ENCODE data around the gene SLC17A6. TPM values are rescaled to one million over a fixed set of nuclear protein-coding genes. Genes with fewer than 3 reads are reported as not detected.

SLC17A6 gene
- polyA plus RNA-seq, 1 donor (not counting 4 experiments of a cell fraction or from before 2014, with no cell fraction given), result not detected

- Histone ChIP-seq H3K27ac (ENCODE audit: control insufficient read depth, insufficient read depth, low read length) (no peak overlapping the region), H3K79me2 (ENCODE audit: control insufficient read depth, insufficient read depth, low read length) (no peaks in the 10 kb centered on the region), H3K9me1 (ENCODE audit: control insufficient read depth, extremely low read depth, insufficient read depth, low read length) (no peaks in the 10 kb centered on the region), H3K27me3 (ENCODE audit: control insufficient read depth, extremely low read depth, insufficient read depth, low read length) (no peaks in the 10 kb centered on the region), H3K9ac (ENCODE audit: control insufficient read depth, extremely low read depth, insufficient read depth, low read length) (no peak overlapping the region), H2AFZ (ENCODE audit: control insufficient read depth, low read length) (no peak overlapping the region), H3K4me2 (ENCODE audit: control insufficient read depth, extremely low read depth, insufficient read depth, low read depth, low read length) (no peak overlapping the region), H3K36me3 (ENCODE audit: control insufficient read depth in 2 of 2, extremely low read depth in 1 of 2, insufficient read depth in 2 of 2, low read length in 2 of 2) (no peaks in the 10 kb centered on the region), H3K4me3 (ENCODE audit: control insufficient read depth in 2 of 3, extremely low read depth in 1 of 3, insufficient read depth in 2 of 3, low read depth in 1 of 3, low read length in 3 of 3) (no peak overlapping the region), H4K20me1 (ENCODE audit: control insufficient read depth, extremely low read depth, insufficient read depth, low read length) (no peaks in the 10 kb centered on the region), H3K9me3 (ENCODE audit: control insufficient read depth, low read depth, low read length) (no peaks in the 10 kb centered on the region), H3K4me1 (ENCODE audit: control insufficient read depth, extremely low read depth, insufficient read depth, low read length) (no peaks in the 10 kb centered on the region)
- TF ChIP-seq, protein P1, sequence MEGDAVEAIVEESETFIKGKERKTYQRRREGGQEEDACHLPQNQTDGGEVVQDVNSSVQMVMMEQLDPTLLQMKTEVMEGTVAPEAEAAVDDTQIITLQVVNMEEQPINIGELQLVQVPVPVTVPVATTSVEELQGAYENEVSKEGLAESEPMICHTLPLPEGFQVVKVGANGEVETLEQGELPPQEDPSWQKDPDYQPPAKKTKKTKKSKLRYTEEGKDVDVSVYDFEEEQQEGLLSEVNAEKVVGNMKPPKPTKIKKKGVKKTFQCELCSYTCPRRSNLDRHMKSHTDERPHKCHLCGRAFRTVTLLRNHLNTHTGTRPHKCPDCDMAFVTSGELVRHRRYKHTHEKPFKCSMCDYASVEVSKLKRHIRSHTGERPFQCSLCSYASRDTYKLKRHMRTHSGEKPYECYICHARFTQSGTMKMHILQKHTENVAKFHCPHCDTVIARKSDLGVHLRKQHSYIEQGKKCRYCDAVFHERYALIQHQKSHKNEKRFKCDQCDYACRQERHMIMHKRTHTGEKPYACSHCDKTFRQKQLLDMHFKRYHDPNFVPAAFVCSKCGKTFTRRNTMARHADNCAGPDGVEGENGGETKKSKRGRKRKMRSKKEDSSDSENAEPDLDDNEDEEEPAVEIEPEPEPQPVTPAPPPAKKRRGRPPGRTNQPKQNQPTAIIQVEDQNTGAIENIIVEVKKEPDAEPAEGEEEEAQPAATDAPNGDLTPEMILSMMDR (optimal IDR thresholded peaks at IDR 0.05 in 1 of 3, IDR thresholded peaks at IDR 0.05 in 1 of 3, conservative IDR thresholded peaks at IDR 0.05 in 1 of 3; ENCODE audit: extremely low read depth in 1 of 3, insufficient read depth in 2 of 3, low read length in 3 of 3), result no peak
- TF ChIP-seq EZH2 (IDR thresholded peaks at IDR 0.05; ENCODE audit: low read length), result no peak
- no peak for FAIRE-seq
- dilution Hi-C loops (cut with MboI; ENCODE audit: extremely low pct_ligation_motif_present, low sequenced_read_pairs), result no loop called here
- DNase-seq (ENCODE audit: low read depth, low spot score), result no peak
Measured at GRCh38 chr11:22331771-22332170, 6.4 kb upstream of the SLC17A6 start.

GRCh38 chr11:22336587-22336986 is 1.6 kb upstream of the SLC17A6 start:
- Histone ChIP-seq H3K9me3 (ENCODE audit: control insufficient read depth, low read depth, low read length) (no peaks in the 10 kb centered on the region), H3K36me3 (ENCODE audit: control insufficient read depth in 2 of 2, extremely low read depth in 1 of 2, insufficient read depth in 2 of 2, low read length in 2 of 2) (no peaks in the 10 kb centered on the region), H3K79me2 (ENCODE audit: control insufficient read depth, insufficient read depth, low read length) (no peaks in the 10 kb centered on the region), H3K4me3 (ENCODE audit: control insufficient read depth in 2 of 3, extremely low read depth in 1 of 3, insufficient read depth in 2 of 3, low read depth in 1 of 3, low read length in 3 of 3) (no peak overlapping the region), H3K9me1 (ENCODE audit: control insufficient read depth, extremely low read depth, insufficient read depth, low read length) (no peaks in the 10 kb centered on the region), H2AFZ (ENCODE audit: control insufficient read depth, low read length) (no peak overlapping the region), H3K27ac (ENCODE audit: control insufficient read depth, insufficient read depth, low read length) (no peak overlapping the region), H4K20me1 (ENCODE audit: control insufficient read depth, extremely low read depth, insufficient read depth, low read length) (no peaks in the 10 kb centered on the region), H3K9ac (ENCODE audit: control insufficient read depth, extremely low read depth, insufficient read depth, low read length) (no peak overlapping the region), H3K4me1 (ENCODE audit: control insufficient read depth, extremely low read depth, insufficient read depth, low read length) (no peaks in the 10 kb centered on the region), H3K27me3 (ENCODE audit: control insufficient read depth, extremely low read depth, insufficient read depth, low read length) (peaks cover 32% of the 10 kb centered on the region), H3K4me2 (ENCODE audit: control insufficient read depth, extremely low read depth, insufficient read depth, low read depth, low read length) (no peak overlapping the region)
- TF ChIP-seq EZH2 (IDR thresholded peaks at IDR 0.05; ENCODE audit: low read length), result no peak
- TF ChIP-seq, protein P1 (optimal IDR thresholded peaks at IDR 0.05 in 1 of 3, IDR thresholded peaks at IDR 0.05 in 1 of 3, conservative IDR thresholded peaks at IDR 0.05 in 1 of 3; ENCODE audit: extremely low read depth in 1 of 3, insufficient read depth in 2 of 3, low read length in 3 of 3), result no peak
- dilution Hi-C loops (cut with MboI; ENCODE audit: extremely low pct_ligation_motif_present, low sequenced_read_pairs), result no loop called here
- DNase-seq (ENCODE audit: low read depth, low spot score) (no peak), FAIRE-seq (no peak)

Data from keratinocyte (primary cell).